ENCODE data around the gene EVC2.

DNA sequence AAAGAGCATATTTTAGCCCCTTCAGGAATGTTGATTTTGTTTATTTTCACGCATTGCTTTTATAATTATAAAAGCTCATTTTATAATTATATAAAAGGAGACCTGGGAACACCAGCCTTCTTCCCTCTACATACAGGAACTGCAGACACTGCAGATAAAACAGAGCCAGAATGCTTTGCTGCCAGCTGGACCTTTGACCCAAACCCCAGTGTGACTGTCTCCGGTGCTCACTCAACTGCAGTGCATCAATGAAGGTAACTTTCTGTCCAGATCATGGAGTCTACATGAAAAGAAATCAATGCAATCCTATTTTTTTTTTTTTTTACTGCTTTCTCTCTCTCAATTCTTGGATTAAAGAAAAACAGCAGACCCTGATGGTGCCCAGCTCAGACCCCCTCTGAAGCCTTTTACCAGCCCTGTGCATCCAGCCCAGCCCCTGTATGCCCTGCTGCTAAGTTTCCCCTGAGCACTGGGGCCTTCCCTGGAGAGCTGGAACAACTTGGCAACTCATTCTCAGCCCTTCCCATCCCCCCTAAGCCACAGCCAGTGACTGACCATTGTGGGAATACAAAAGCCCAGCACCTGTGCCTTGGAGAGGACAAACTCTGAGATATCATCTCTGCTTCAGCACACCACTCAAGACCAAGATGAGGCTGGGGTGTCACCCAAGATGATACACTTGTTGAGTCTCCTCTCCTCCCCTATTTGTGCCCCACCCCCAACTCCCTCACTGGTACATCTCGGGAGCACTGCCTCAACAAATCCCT is 182.1 kb downstream of the EVC2 start:
- TF ChIP-seq, protein P1, sequence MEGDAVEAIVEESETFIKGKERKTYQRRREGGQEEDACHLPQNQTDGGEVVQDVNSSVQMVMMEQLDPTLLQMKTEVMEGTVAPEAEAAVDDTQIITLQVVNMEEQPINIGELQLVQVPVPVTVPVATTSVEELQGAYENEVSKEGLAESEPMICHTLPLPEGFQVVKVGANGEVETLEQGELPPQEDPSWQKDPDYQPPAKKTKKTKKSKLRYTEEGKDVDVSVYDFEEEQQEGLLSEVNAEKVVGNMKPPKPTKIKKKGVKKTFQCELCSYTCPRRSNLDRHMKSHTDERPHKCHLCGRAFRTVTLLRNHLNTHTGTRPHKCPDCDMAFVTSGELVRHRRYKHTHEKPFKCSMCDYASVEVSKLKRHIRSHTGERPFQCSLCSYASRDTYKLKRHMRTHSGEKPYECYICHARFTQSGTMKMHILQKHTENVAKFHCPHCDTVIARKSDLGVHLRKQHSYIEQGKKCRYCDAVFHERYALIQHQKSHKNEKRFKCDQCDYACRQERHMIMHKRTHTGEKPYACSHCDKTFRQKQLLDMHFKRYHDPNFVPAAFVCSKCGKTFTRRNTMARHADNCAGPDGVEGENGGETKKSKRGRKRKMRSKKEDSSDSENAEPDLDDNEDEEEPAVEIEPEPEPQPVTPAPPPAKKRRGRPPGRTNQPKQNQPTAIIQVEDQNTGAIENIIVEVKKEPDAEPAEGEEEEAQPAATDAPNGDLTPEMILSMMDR (IDR thresholded peaks at IDR 0.05; ENCODE audit: low read depth, low read length): no peak
- TF ChIP-seq EZH2phosphoT487 (IDR thresholded peaks at IDR 0.05; ENCODE audit: low read depth): no peak

All from OCI-LY3 (cell line).